Keratinocyte (primary cell): ENCODE measurements around the gene RAB11B. TPM values are rescaled to one million over a fixed set of nuclear protein-coding genes. Genes with fewer than 3 reads are reported as not detected.

Source experiments
- DNase-seq: peaks from one replicate; pipeline ENCODE4 v3.0.0-alpha.2; 2011; ENCODE audit warnings: low read depth, missing footprints, low spot score
- FAIRE-seq: peaks from 2 replicates; lab custom pipeline; 2011; peaks lifted over from hg19 to GRCh38; lab: Jason Lieb, UNC
- H2AFZ ChIP-seq: 2 replicates; pipeline ENCODE4 v1.6.0; 2012; ENCODE audit warnings: low read length, control low read depth, inconsistent platforms; ENCODE audit not compliant: control insufficient read depth
- H3K27ac ChIP-seq: 2 replicates; pipeline ENCODE4 v1.5.1; 2011; ENCODE audit warnings: low read length; ENCODE audit not compliant: control insufficient read depth, insufficient read depth
- H3K27me3 ChIP-seq: 3 replicates; pipeline ENCODE4 v1.6.0; 2011; ENCODE audit warnings: low read length; ENCODE audit not compliant: control insufficient read depth, insufficient read depth; ENCODE audit errors: extremely low read depth
- H3K36me3 ChIP-seq, 2 experiments: 2 replicates in 1 of 2; 3 replicates in 1 of 2; pipeline ENCODE4 v1.5.1; 2011; ENCODE audit warnings: low read length in 2 of 2, mild to moderate bottlenecking in 1 of 2; ENCODE audit not compliant: control insufficient read depth in 2 of 2, insufficient read depth in 2 of 2; ENCODE audit errors: extremely low read depth in 1 of 2
- H3K4me1 ChIP-seq: 3 replicates; pipeline ENCODE4 v1.5.1; 2011; ENCODE audit warnings: low read length; ENCODE audit not compliant: control insufficient read depth, insufficient read depth; ENCODE audit errors: extremely low read depth
- H3K4me2 ChIP-seq: 3 replicates; pipeline ENCODE4 v1.6.0; 2011; ENCODE audit warnings: low read depth, low read length; ENCODE audit not compliant: control insufficient read depth, insufficient read depth; ENCODE audit errors: extremely low read depth
- H3K4me3 ChIP-seq, 3 experiments: fragments of 200-600 bp in 1 of 3; sonication (generic) in 1 of 3; 2 replicates in 2 of 3; 3 replicates in 1 of 3; pipeline ENCODE4 v1.5.1; 2011 to 2016; ENCODE audit warnings: low read length in 3 of 3, mild to moderate bottlenecking in 3 of 3, control low read depth in 2 of 3, inconsistent platforms in 1 of 3, low read depth in 1 of 3, mixed read lengths in 1 of 3, mixed run types in 1 of 3, moderate library complexity in 1 of 3; ENCODE audit not compliant: control insufficient read depth in 2 of 3, insufficient read depth in 2 of 3; ENCODE audit errors: extremely low read depth in 1 of 3
- H3K79me2 ChIP-seq: 2 replicates; pipeline ENCODE4 v1.6.0; 2012; ENCODE audit warnings: low read length; ENCODE audit not compliant: control insufficient read depth, insufficient read depth
- H3K9ac ChIP-seq: 3 replicates; pipeline ENCODE4 v1.6.0; 2011; ENCODE audit warnings: low read length; ENCODE audit not compliant: control insufficient read depth, insufficient read depth; ENCODE audit errors: extremely low read depth
- H3K9me1 ChIP-seq: 3 replicates; pipeline ENCODE4 v1.6.0; 2011; ENCODE audit warnings: low read length; ENCODE audit not compliant: control insufficient read depth, insufficient read depth; ENCODE audit errors: extremely low read depth
- H3K9me3 ChIP-seq: 2 replicates; pipeline ENCODE4 v1.5.1; 2012; ENCODE audit warnings: low read depth, low read length; ENCODE audit not compliant: control insufficient read depth
- H4K20me1 ChIP-seq: 3 replicates; pipeline ENCODE4 v1.6.0; 2011; ENCODE audit warnings: low read length; ENCODE audit not compliant: control insufficient read depth, insufficient read depth; ENCODE audit errors: extremely low read depth
- EZH2 ChIP-seq: IDR thresholded peaks from one replicate; pipeline ENCODE4 v1.6.1; 2012; ENCODE audit warnings: inconsistent platforms, mild to moderate bottlenecking, low read length, moderate library complexity
- dilution Hi-C: fragments of 300-500 bp; cut with MboI; formaldehyde crosslinking; loops from one replicate; pipeline ENCODE4 v1.7.0; 2020; ENCODE audit warnings: low sequenced_read_pairs; ENCODE audit not compliant: extremely low pct_ligation_motif_present
- polyA plus RNA-seq, 5 experiments: library from polyadenylated mRNA; depleted of rRNA in 3 of 5; stranded (reverse) in 3 of 5; stranded (forward) in 1 of 5; unstranded in 1 of 5; fragments of >200 nt; gene quantifications; 1 replicate in 1 of 5; 2 replicates in 3 of 5; 3 replicates in 1 of 5; pipeline versions ENCODE4 v1.2.1 to v1.2.3, GENCODE V29; 2011 to 2012; ENCODE audit warnings: missing spikeins in 2 of 5, low read depth in 1 of 5, low replicate concordance in 1 of 5
- TF ChIP-seq, protein P1 (sequence below), 3 experiments: IDR thresholded peaks in 1 of 3; conservative IDR thresholded peaks in 1 of 3; optimal IDR thresholded peaks in 1 of 3; 2 replicates in 2 of 3; 3 replicates in 1 of 3; pipeline versions ENCODE3 to v1.5.1; 2011; ENCODE audit warnings: low read length in 3 of 3, mild to moderate bottlenecking in 3 of 3, moderate library complexity in 2 of 3, control low read depth in 1 of 3, inconsistent platforms in 1 of 3; ENCODE audit not compliant: insufficient read depth in 2 of 3; ENCODE audit errors: extremely low read depth in 1 of 3

The RAB11B gene
- polyA plus RNA-seq, 1 donor (not counting 4 experiments of a cell fraction or from before 2014, with no cell fraction given): 14.3 TPM

DNA sequence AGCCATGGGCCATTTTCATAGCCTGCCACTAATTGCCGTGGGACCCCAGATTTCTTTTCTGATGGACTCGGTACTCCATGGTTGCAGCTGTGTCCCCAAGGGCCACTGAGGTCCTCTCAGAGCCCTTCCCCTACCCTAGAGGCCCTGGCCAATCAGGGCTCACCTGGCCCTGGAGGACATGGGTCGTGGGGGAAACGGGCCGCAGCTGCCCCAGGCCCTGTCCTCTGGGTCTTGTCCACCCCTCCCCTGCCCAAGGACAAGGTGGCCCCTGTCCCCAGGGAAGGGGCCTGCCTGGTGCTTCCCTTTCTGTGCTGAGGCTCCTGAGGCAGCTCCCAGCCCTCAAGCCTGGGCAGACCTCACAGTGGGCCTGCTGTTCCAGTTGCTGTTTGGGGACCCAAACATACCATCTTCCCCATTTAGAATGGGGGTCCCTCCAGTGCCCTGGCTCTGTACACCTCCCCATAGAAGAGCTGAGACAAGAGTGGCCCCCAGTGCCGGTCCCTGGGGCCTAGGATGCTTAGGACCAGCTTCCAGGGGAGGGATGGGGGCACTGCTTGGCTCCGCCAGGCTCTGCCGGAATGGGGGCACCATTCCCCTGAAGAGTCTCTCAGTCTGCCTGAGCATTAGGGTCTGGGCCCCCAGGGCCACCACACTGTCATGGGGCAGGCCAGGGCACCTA, 3.2 kb downstream of the RAB11B start:
- peaks cover 5% of the 10 kb centered on the region for H4K20me1 ChIP-seq

GRCh38 chr19:8393871-8394250, 3.7 kb downstream of the RAB11B start:
- Histone ChIP-seq H4K20me1 (peaks cover 5% of the 10 kb centered on the region), H3K4me1 (peaks cover 37% of the 10 kb centered on the region)

More for the DNA sequence above, 3.2 kb downstream of the RAB11B start:
- Histone ChIP-seq H3K4me2 (no peak overlapping the region), H2AFZ (no peak overlapping the region), H3K9me3 (no peaks in the 10 kb centered on the region), H3K79me2 (peaks cover 55% of the 10 kb centered on the region), H3K9me1 (peaks cover 10% of the 10 kb centered on the region), H3K27me3 (no peaks in the 10 kb centered on the region), H3K36me3 (peaks cover 0 to 3% of the 10 kb centered on the region in 2 experiments), H3K27ac (no peak overlapping the region), H3K4me1 (peaks cover 37% of the 10 kb centered on the region), H3K4me3 (no peak overlapping the region), H3K9ac (no peak overlapping the region)
- no peak for FAIRE-seq
- TF ChIP-seq, protein P1, sequence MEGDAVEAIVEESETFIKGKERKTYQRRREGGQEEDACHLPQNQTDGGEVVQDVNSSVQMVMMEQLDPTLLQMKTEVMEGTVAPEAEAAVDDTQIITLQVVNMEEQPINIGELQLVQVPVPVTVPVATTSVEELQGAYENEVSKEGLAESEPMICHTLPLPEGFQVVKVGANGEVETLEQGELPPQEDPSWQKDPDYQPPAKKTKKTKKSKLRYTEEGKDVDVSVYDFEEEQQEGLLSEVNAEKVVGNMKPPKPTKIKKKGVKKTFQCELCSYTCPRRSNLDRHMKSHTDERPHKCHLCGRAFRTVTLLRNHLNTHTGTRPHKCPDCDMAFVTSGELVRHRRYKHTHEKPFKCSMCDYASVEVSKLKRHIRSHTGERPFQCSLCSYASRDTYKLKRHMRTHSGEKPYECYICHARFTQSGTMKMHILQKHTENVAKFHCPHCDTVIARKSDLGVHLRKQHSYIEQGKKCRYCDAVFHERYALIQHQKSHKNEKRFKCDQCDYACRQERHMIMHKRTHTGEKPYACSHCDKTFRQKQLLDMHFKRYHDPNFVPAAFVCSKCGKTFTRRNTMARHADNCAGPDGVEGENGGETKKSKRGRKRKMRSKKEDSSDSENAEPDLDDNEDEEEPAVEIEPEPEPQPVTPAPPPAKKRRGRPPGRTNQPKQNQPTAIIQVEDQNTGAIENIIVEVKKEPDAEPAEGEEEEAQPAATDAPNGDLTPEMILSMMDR (optimal IDR thresholded peaks at IDR 0.05 in 1 of 3, IDR thresholded peaks at IDR 0.05 in 1 of 3, conservative IDR thresholded peaks at IDR 0.05 in 1 of 3; ENCODE audit: extremely low read depth in 1 of 3, insufficient read depth in 2 of 3, low read length in 3 of 3): no peak
- TF ChIP-seq EZH2: no peak
- no peak for DNase-seq
- dilution Hi-C loops: no loop called here

More at GRCh38 chr19:8393871-8394250, 3.7 kb downstream of the RAB11B start:
- TF ChIP-seq, protein P1 (optimal IDR thresholded peaks at IDR 0.05 in 1 of 3, IDR thresholded peaks at IDR 0.05 in 1 of 3, conservative IDR thresholded peaks at IDR 0.05 in 1 of 3; ENCODE audit: extremely low read depth in 1 of 3, insufficient read depth in 2 of 3, low read length in 3 of 3): no peak
- no peak for TF ChIP-seq EZH2
- Histone ChIP-seq H3K27ac (no peak overlapping the region), H3K27me3 (no peaks in the 10 kb centered on the region), H3K9ac (no peak overlapping the region), H3K9me1 (peaks cover 10% of the 10 kb centered on the region), H3K9me3 (no peaks in the 10 kb centered on the region), H3K36me3 (peaks cover 0 to 3% of the 10 kb centered on the region in 2 experiments), H3K4me2 (no peak overlapping the region), H3K79me2 (peaks cover 59% of the 10 kb centered on the region), H3K4me3 (no peak overlapping the region), H2AFZ (no peak overlapping the region)
- no peak for FAIRE-seq
- dilution Hi-C loops: no loop called here
- DNase-seq: no peak
